Measurements from ENCODE around the gene COP1. TPM values are rescaled to one million over a fixed set of nuclear protein-coding genes. Genes with fewer than 3 reads are reported as not detected.
"Not testable (repeated sequence)": the region's sequence is repeated elsewhere in the genome, so short reads cannot be mapped to it uniquely, and the experiment has no call there.

Gene COP1
- polyA plus RNA-seq, 2 of the 4 experiments (the other 2 are of a cell fraction): 21.9 to 42.0 TPM

DNA sequence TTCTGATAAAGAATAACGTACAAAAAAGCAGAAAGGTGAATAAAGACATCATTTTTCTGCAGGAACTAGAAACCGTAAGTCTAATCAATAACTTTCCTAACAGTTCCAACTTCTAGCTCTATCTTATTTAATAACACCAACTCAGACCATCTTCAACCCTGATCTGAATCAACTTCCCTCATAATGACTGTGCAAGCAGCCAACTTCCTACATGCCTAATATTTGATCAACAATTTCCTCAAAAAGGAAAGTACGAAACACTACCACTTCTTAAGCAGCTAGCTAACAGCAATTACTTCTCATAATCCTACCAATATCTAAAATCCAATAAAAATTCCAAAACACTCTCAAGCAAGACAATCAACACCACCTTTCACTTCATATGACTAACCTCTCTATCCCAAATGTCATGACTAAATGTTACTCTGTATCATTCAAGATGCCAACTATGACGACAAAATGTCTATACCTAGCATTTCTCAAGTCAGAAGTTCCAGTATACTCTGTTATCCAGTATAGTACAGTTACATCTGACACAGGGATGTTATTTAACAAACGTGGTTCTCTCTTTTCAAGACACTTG is 1.7 kb downstream of the COP1 start:
- H3K4me3 ChIP-seq: peak overlapping the region; percentile 86
- FAIRE-seq (no peak), ATAC-seq (no peak), DNase-seq (ENCODE audit: low read depth in 1 of 2, low spot score in 1 of 2) (no peak)
- H3K9me3 ChIP-seq: no peaks in the 10 kb centered on the region
- 30% methylated on average over 5 of the region's 5 CpGs for WGBS (ENCODE audit: missing lambda C conversion rate)
- CTCF ChIA-PET: no interaction called here
- peak overlapping the region; percentile 74 for H3K4me2 ChIP-seq
- H3K4me1 ChIP-seq: peaks cover 17% of the 10 kb centered on the region; the same call in 2 of the 3 replicates
- POLR2A ChIA-PET: no interaction called here
- TF ChIP-seq ZSCAN20 (CRISPR knock-in tag; IDR thresholded peaks at IDR 0.05) (no peak), ESRRA (IDR thresholded peaks at IDR 0.05; ENCODE audit: borderline replicate concordance, low read length) (no peak), MYC (IDR thresholded peaks at IDR 0.05; ENCODE audit: borderline replicate concordance, low read length) (no peak), RARB (CRISPR knock-in tag; IDR thresholded peaks at IDR 0.05) (no peak), CHD2 (IDR thresholded peaks at IDR 0.05; ENCODE audit: low read length, partially characterized antibody) (no peak), POLR2A (IDR thresholded peaks at IDR 0.05; ENCODE audit: low read length) (no peak)
- TF ChIP-seq, protein P1, sequence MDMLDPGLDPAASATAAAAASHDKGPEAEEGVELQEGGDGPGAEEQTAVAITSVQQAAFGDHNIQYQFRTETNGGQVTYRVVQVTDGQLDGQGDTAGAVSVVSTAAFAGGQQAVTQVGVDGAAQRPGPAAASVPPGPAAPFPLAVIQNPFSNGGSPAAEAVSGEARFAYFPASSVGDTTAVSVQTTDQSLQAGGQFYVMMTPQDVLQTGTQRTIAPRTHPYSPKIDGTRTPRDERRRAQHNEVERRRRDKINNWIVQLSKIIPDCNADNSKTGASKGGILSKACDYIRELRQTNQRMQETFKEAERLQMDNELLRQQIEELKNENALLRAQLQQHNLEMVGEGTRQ (IDR thresholded peaks at IDR 0.05): no peak
- H3K27ac ChIP-seq: peak overlapping the region in 1 of 2 experiments; percentile 92; a peak in 3 of 6 replicates

DNA sequence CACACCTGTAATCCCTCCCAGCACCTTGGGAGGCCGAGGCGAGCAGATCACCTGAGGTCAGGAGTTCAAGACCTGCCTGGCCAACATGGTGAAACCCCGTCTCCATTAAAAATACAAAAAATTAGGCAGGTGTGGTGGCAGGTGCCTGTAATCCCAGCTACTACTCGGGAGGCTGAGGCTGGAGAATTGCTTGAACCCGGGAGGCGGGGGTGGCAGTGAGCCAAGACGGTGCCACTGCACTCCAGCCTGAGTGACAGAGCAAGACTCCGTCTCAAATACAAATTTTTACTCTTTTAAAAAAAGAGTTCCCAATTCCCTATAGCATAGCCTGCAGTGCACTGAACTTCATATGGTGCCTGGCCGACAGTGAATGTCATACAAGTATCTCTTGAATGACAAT is 2.4 kb downstream of the COP1 start:
- H3K9me3 ChIP-seq; FAIRE-seq; CTCF ChIA-PET; DNase-seq (ENCODE audit: low read depth in 1 of 2, low spot score in 1 of 2); ATAC-seq; H3K27ac ChIP-seq; POLR2A ChIA-PET: not testable (repeated sequence)
- Histone ChIP-seq H3K4me1 (peaks cover 17% of the 10 kb centered on the region; the same call in 2 of the 3 replicates), H3K4me3 (peak overlapping the region; percentile 86; the same call in 1 of the 3 replicates), H3K4me2 (peak overlapping the region; percentile 74)
- WGBS (ENCODE audit: missing lambda C conversion rate): 75% methylated on average over 9 of the region's 9 CpGs

DNA sequence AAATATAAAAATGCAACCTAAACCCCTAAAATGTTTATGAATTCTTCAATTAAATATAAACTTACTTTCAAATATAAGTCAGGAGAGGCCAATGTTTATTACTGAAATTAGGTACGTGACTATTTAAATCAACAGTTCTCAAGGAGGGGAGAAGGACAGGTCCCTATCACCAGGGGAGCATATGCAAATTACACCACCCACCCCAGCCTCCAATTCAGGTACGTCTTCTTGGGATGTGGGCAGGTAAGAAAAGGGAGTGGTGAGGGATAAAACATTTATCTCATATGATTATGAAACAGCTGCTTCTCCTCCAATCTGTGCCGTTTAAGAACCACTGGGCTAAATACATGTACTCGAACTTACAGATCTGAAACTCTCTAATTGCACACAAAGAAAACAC is 3.4 kb downstream of the COP1 start:
- FAIRE-seq: no peak
- Histone ChIP-seq H3K4me3 (no peak overlapping the region), H3K4me1 (peaks cover 17% of the 10 kb centered on the region; the same call in 2 of the 3 replicates), H3K9me3 (no peaks in the 10 kb centered on the region), H3K4me2 (peak overlapping the region; percentile 74; the same call in 2 of the 3 replicates), H3K27ac (no peak overlapping the region)
- no peak for DNase-seq (ENCODE audit: low read depth in 1 of 2, low spot score in 1 of 2)
- ChIA-PET CTCF (no interaction called here), POLR2A (no interaction called here)
- WGBS (ENCODE audit: missing lambda C conversion rate): 74% methylated on average over 4 of the region's 4 CpGs
- ATAC-seq: no peak
- TF ChIP-seq MAZ (IDR thresholded peaks at IDR 0.05; ENCODE audit: borderline replicate concordance, low read depth, low read length) (no peak), SREBF2 (IDR thresholded peaks at IDR 0.05) (no peak), FOSL2 (IDR thresholded peaks at IDR 0.05) (no peak), FOSL2 (CRISPR knock-in tag; IDR thresholded peaks at IDR 0.05) (no peak), RARB (CRISPR knock-in tag; IDR thresholded peaks at IDR 0.05) (no peak), MAFK (IDR thresholded peaks at IDR 0.05; ENCODE audit: partially characterized antibody) (no peak), HOXA7 (CRISPR knock-in tag; IDR thresholded peaks at IDR 0.05) (no peak)
- TF ChIP-seq, protein P2, sequence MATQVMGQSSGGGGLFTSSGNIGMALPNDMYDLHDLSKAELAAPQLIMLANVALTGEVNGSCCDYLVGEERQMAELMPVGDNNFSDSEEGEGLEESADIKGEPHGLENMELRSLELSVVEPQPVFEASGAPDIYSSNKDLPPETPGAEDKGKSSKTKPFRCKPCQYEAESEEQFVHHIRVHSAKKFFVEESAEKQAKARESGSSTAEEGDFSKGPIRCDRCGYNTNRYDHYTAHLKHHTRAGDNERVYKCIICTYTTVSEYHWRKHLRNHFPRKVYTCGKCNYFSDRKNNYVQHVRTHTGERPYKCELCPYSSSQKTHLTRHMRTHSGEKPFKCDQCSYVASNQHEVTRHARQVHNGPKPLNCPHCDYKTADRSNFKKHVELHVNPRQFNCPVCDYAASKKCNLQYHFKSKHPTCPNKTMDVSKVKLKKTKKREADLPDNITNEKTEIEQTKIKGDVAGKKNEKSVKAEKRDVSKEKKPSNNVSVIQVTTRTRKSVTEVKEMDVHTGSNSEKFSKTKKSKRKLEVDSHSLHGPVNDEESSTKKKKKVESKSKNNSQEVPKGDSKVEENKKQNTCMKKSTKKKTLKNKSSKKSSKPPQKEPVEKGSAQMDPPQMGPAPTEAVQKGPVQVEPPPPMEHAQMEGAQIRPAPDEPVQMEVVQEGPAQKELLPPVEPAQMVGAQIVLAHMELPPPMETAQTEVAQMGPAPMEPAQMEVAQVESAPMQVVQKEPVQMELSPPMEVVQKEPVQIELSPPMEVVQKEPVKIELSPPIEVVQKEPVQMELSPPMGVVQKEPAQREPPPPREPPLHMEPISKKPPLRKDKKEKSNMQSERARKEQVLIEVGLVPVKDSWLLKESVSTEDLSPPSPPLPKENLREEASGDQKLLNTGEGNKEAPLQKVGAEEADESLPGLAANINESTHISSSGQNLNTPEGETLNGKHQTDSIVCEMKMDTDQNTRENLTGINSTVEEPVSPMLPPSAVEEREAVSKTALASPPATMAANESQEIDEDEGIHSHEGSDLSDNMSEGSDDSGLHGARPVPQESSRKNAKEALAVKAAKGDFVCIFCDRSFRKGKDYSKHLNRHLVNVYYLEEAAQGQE (IDR thresholded peaks at IDR 0.05): no peak
- TF ChIP-seq, protein P3, sequence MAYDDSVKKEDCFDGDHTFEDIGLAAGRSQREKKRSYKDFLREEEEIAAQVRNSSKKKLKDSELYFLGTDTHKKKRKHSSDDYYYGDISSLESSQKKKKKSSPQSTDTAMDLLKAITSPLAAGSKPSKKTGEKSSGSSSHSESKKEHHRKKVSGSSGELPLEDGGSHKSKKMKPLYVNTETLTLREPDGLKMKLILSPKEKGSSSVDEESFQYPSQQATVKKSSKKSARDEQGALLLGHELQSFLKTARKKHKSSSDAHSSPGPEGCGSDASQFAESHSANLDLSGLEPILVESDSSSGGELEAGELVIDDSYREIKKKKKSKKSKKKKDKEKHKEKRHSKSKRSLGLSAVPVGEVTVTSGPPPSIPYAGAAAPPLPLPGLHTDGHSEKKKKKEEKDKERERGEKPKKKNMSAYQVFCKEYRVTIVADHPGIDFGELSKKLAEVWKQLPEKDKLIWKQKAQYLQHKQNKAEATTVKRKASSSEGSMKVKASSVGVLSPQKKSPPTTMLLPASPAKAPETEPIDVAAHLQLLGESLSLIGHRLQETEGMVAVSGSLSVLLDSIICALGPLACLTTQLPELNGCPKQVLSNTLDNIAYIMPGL (CRISPR knock-in tag; IDR thresholded peaks at IDR 0.05; ENCODE audit: borderline replicate concordance): no peak
- TF ChIP-seq, protein P4, sequence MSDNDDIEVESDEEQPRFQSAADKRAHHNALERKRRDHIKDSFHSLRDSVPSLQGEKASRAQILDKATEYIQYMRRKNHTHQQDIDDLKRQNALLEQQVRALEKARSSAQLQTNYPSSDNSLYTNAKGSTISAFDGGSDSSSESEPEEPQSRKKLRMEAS (IDR thresholded peaks at IDR 0.05): no peak

Data from A549 (cell line).